A375 (cell line): ENCODE measurements around the gene CCNB1IP1. TPM values are rescaled to one million over a fixed set of nuclear protein-coding genes. Genes with fewer than 3 reads are reported as not detected.
A peak's percentile ranks its signal among the peaks of the same experiment; 100 is the strongest.

Experiments
- small RNA-seq: library from RNA; depleted of rRNA; stranded (forward); fragments of <200 nt; gene quantifications from one replicate; pipeline ENCODE3, GENCODE V24; 2014
- total RNA-seq: library from RNA; depleted of rRNA; stranded (reverse); fragments of >200 nt; shearing (Covaris generic); gene quantifications from 2 replicates; pipeline ENCODE4 v1.2.3, GENCODE V29; 2014; rRNA removed

Gene CCNB1IP1
- 54.5 and 54.8 TPM in 2 replicates for total RNA-seq

DNA sequence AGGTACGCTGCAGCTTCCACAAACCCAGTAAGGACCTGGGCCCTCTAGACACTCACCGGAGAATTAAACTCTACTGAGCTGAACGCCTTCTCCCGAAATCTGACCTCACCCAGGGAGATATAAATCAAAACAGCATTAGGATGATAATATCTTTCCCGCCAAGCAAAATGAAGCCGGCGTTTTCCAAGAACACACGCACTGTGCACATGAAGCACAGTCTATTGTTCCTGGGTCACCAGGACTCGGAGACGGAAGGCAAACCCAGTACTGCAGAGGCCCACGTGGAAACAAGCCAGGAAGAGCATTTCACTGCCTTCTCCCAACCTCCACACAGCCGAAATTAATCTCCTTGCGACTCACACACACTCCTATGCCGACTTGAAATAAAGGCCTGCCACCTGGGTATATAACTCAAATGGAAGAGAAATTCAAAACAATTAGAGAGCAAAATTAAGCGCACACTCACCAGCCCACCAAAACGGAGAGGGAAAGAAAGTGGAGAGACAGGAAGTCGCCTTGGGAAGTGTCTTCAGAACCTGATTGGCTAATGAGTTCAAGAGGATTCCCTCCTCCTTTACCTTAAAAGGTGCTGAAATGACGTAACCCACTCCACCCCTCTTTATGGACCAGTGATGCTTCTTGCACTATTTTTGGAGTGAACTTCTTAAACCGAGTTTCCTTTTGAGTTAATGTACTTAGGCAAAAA is at the start of gene CCNB1IP1:
TSS of gene CCNB1IP1 (minus strand) at position 492 of the 706 bp plus-strand sequence. CDS start 16,756 bp downstream, outside the sequence.

GRCh38 chr14:20343092-20343861 is 10.2 kb upstream of the CCNB1IP1 start, which contains the start of gene PARP2:
TSS of gene PARP2 (plus strand) at chr14:20343635. CDS start at chr14:20343642, 7 bp downstream.

GRCh38 chr14:20305265-20306078 is 27.6 kb downstream of the CCNB1IP1 start, which contains the start of gene TTC5:
TSS of gene TTC5 (minus strand) at chr14:20305951. CDS start at chr14:20305937, 14 bp downstream.

Small RNAs within 50 kb of the gene (small RNA-seq; reads per million reads assigned to genes)
- gene SNORA79B = not detected
- gene SNORD126 = 353 reads per million, percentile 98 among the genes with 10 or more reads in this experiment

Other genes starting within 250 kb of the CCNB1IP1 start
- gene OR4K17, start 222.5 kb downstream of the CCNB1IP1 start, total RNA-seq = not detected in 2 replicates
- not detected in 2 replicates for gene OR4N5, start 194.5 kb downstream of the CCNB1IP1 start, total RNA-seq
- not detected in 2 replicates for gene OR11G2, start 142.4 kb downstream of the CCNB1IP1 start, total RNA-seq
- gene OR11H6, start 109.6 kb downstream of the CCNB1IP1 start, total RNA-seq = not detected in 2 replicates
- gene OR11H7, start 104.3 kb downstream of the CCNB1IP1 start, total RNA-seq = not detected in 2 replicates
- not detected in 2 replicates for gene OR11H4, start 94.0 kb downstream of the CCNB1IP1 start, total RNA-seq
- 12.7 and 17.9 TPM in 2 replicates for gene TTC5, start 27.3 kb downstream of the CCNB1IP1 start, total RNA-seq
- 19.1 and 23.5 TPM in 2 replicates for gene PARP2, start 10.4 kb upstream of the CCNB1IP1 start, total RNA-seq
- gene TEP1, start 80.2 kb upstream of the CCNB1IP1 start, total RNA-seq = 7.1 and 8.3 TPM in 2 replicates
- 0.05 TPM in 1 of 2 replicates, not detected in the other for gene KLHL33, start 102.9 kb upstream of the CCNB1IP1 start, total RNA-seq
- gene OSGEP, start 121.5 kb upstream of the CCNB1IP1 start, total RNA-seq = 16.4 and 19.1 TPM in 2 replicates
- gene APEX1, start 121.9 kb upstream of the CCNB1IP1 start, total RNA-seq = 86.7 and 96.2 TPM in 2 replicates
- gene PIP4P1, start 128.2 kb upstream of the CCNB1IP1 start, total RNA-seq = 13.1 and 14.8 TPM in 2 replicates
- gene PNP, start 136.1 kb upstream of the CCNB1IP1 start, total RNA-seq = 59.5 and 62.4 TPM in 2 replicates
- not detected in 2 replicates for gene RNASE10, start 172.3 kb upstream of the CCNB1IP1 start, total RNA-seq
- gene RNASE9, start 227.8 kb upstream of the CCNB1IP1 start, total RNA-seq = not detected in 2 replicates